Activated gamma-delta T cell (primary cell): ENCODE measurements around the gene CYB561A3.

ENCODE experiments used
- DNase-seq: peaks from one replicate; lab custom pipeline; 2025; lab: John Stamatoyannopoulos, UW

Gene CYB561A3

DNA sequence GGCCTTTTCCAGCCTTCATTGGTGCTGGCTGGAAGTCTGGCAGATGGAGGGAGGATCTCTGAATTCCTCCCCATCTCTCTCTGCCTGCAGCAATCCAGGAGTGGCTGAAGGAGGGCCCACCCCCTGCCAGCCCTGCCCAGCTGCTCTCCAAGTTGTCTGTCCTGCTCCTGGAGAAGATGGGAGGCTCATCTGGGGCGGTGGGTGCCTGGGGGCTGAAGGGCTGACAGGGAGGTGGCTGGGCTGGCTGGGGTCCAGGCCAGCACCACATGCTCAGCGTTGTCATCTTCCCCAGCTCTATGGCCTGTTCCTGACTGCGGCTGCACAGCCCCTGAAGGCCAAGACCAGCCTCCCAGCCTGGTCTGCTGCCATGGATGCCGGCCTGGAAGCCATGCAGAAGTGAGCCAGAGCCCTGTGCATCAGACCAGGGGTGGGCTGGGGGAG is 16.5 kb downstream of the CYB561A3 start:
- no peak for DNase-seq

DNA sequence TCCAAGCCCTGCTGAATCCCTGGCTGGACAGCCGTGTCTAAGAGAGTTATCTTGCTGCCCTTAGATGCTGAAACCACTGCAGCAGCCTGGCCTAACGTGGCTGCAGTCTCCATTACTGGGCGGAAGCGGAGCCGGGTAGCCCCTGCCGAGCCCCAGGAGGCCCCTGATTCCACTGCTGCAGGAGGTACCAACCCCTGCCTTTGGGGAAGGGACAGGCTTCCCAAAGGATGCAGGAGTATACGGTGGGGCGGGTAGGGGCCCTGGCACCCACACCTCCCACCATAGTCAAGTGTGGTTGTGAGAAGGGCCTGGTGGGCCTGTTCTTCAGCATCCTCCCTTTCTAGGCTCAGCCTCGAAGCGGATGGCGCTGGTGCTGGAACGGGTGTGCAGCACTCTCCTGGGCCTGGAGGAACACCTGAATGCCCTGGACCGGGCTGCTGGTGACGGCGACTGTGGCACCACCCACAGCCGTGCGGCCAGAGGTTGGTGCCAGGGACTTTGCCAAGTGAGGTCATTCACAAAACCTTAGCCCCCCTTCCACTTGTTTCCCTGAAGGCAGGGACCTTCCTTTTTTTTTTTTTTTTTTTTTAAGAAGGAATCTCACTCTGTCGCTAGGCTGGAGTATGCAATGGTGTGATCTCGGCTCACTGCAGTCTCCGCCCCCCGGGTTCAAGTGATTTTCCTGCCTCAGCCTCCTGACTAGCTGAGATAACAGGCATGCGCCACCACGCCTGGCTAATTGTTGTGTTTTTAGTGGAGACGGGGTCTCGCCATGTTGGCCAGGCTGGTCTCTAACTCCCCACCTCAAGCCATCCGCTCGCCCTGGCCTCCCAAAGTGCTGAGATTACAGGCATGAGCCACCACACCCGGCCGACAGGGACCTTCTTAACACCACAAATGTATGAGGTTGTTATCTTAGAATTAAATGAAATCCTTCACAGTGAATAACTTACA is 17.6 kb downstream of the CYB561A3 start:
- DNase-seq, result no peak

DNA sequence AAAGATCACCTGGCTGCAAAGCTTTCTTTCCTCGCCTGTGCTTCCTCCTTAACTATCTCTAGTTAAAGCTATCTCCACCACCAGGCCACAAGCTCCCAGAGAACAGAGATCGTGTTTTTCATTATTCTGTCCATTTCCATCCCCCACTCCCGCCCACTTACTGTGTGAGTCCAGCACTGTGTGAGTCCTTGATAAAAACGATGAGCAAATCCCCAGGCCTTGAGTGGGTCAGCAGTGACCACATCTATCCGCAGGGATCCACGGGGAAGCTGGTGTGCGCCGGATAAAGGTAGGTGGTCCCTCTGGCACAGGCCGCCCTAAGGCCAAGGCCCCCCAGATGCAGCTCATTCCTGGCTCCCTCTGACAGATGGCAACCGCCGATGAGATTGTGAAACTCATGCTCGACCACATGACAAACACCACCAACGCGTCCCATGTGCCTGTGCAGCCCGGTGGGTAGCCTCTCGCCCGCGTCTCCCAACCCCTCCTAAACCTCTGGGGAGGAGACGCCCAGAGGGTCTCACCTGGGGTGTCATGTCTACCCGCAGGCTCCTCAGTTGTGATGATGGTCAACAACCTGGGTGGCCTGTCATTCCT is 19.4 kb downstream of the CYB561A3 start:
- no peak for DNase-seq

GRCh38 chr11:61341706-61342105 is 20.0 kb downstream of the CYB561A3 start:
- no peak for DNase-seq

DNA sequence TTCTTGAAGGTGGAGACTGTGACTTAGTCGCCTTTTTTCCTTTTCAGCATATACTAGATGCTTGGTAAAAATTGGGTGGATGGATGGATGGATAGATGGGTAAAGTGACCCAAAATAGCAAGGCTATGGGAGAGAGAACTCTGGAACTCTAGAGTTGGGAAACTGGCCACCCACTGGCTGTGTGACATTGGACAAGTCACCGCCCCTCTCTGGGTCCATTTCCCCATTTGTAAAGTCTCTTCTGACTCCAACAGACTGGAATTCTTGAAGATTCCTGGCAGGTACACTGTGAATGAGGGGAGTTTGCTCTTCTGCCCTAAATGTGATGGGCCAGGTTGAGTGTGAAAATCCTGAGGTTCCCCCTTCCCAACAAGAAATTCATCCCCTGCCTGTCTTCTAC is 20.7 kb downstream of the CYB561A3 start:
- DNase-seq, result no peak

GRCh38 chr11:61339490-61339878 is 22.2 kb downstream of the CYB561A3 start:
- no peak for DNase-seq

- DNase-seq, result no peak
These were observed 22.7 kb downstream of the CYB561A3 start for GRCh38 chr11:61338783-61339489.

DNA sequence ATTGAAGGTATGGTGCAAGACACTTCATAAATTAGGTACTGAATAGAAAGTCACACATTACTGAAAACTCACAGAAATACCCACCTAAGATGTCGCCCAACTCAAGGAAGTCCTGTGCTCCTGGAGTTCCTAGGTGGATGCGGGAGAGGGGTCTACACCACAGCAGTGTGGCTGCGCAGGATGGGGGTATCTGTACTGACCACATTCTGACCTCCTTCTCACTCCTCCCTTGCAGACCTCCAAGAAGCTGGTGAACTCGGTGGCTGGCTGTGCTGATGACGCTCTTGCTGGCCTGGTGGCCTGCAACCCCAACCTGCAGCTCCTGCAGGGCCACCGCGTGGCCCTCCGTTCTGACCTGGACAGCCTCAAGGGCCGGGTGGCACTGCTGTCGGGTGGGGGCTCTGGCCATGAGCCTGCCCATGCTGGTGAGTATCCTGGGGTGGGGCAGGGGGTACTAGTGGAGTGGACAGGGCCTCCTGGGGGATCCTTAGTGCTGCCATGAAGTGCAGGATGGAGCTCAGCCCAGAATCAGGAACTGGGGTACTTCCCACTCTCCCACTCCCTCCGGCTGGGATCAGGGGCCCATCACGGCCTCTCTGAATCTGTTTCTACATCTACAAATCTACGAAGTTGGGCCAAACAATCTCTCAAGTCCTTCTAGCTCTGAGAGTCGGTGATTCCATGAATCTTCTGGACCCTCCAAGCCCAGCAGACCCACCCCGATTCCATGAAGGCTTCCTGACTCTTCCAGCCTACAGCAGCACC is 23.8 kb downstream of the CYB561A3 start:
- no peak for DNase-seq

GRCh38 chr11:61336171-61336935 is 25.3 kb downstream of the CYB561A3 start:
- DNase-seq, result peak; percentile 51

GRCh38 chr11:61335355-61335710 is 26.3 kb downstream of the CYB561A3 start:
- DNase-seq, result no peak

- no peak for DNase-seq
These were observed 27.0 kb downstream of the CYB561A3 start for GRCh38 chr11:61334434-61335354.

DNA sequence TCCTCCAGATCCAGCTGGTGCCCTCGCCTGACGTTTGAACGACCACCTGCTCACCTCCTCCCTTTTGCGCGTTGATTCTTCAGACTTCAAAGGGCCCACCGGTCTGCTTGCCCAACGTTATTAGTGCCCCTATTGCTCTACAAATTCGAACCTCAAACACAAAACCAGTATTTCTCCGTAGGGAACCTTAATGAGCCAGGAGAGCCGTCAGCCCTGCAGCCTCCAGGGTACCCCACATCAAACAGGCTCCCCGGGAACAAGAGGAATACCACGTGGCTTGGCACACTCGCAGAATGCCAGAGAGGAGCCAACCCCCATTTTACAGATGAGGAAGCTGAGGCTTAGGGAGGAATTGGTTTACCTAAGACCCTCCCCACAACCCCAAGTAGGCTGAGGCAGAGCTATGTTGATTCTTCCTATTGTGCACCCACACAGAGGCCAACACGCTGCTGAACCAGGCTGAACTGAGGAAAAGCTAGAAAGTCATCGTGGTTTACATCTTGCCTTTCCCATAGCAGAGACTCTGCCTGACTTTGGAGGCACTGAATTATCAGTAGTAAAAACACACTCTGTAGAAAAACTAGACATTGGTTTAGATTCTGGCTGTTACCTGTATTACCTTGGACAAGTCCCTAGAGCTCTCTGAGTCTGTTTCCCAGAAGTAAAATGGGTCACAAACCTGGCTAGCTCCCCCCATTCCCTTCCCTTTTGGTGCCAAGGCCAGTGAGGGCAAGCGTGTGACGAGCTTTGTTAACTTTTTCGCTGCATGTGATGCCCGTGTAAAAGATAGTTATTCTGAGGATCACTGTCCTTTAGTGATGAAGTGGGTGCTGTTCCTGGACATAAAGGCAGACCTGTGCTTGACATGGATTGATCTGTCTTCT is 27.9 kb downstream of the CYB561A3 start:
- no peak for DNase-seq

- DNase-seq, result peak; percentile 97
These were observed 28.7 kb downstream of the CYB561A3 start, which contains the start of the genes DDB1 and TKFC for GRCh38 chr11:61332797-61333549. Gene DDB1, minus strand, starts transcription at chr11:61333105. Its CDS starts 137 bp downstream, at chr11:61332968. Gene TKFC, plus strand, starts transcription at chr11:61333228. Its CDS starts 1,501 bp downstream, at chr11:61334729.

DNA sequence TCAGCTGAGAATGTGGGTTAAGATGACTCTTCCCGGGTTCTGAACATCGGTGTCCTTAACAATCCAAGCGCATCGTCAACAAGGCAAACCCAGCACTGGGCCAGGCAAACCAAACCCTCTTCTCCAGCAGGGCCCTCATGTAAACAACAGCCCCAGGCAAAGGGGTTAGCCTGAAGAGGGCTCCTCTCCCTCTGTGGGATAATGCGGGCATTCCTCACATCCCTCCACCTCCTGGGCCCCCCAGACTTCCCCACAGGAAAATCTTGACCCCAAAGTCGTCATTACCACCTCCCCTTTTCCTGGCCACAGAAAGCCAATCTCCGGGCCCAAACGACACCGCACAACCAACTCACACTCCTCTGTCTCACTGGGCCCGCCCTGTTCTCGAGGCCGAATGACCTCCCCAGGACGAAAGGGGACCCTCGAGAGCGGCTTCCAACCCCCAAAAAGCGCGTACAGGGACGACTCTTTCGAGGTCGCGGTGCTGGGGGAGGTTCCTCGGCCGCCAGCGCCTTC is 29.3 kb downstream of the CYB561A3 start:
- DNase-seq, result no peak

DNA sequence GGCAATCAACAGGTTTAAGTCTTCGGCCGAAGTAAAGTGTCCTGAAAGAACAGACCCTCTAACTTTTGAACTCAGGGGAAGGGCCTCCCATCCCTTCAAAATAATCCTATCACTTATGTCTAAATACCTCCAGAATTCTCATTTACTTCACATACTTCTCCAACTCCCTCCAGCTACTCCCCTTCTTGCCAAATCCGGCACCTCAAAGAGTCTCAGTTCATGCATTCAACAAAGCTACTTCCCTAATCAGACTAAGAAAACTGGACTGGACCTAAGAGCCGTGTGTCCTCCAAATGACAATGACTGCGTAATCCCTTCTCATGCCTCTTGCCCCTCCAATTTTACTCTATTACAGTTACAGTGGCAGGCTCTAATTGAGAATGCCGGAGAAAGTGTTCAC is 30.0 kb downstream of the CYB561A3 start:
- DNase-seq, result no peak

- DNase-seq, result no peak
These were observed 31.8 kb downstream of the CYB561A3 start for GRCh38 chr11:61329871-61330270.

- DNase-seq, result no peak
These were observed 33.3 kb downstream of the CYB561A3 start for GRCh38 chr11:61328351-61328750.

DNA sequence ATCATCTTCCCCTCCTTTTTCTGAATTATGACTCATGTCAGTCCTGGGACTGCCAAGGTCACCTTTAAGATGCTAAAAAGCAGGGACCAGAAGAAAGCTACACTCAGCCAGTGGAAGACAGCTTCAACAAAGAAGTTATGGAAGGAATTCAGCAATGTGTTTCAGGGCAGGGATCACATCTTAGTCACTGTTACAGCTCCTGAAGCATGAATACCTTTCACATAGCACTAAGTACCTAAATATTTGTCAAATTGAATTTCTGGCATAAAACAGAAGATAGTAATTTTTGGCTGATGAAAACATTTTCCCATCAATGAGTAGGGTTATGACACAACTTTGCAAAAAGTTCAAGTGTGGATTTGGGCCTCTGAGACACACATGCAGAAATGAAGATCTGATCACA is 34.0 kb downstream of the CYB561A3 start:
- no peak for DNase-seq
